ENCODE data around the gene CSMD2.

Gene CSMD2

GRCh38 chr1:33758698-33759097 is 406.3 kb downstream of the CSMD2 start:
- TF ChIP-seq CTCF (IDR thresholded peaks at IDR 0.05; ENCODE audit: low read depth, low read length), result no peak
- no peak for DNase-seq (ENCODE audit: extremely low read depth, low read depth)

- DNase-seq (ENCODE audit: extremely low read depth, low read depth), result no peak
- no peak for TF ChIP-seq CTCF (IDR thresholded peaks at IDR 0.05; ENCODE audit: low read depth, low read length)
Measured at GRCh38 chr1:33753087-33753856, 411.8 kb downstream of the CSMD2 start.

- DNase-seq (ENCODE audit: extremely low read depth, low read depth), result no peak
- no peak for TF ChIP-seq CTCF (IDR thresholded peaks at IDR 0.05; ENCODE audit: low read depth, low read length)
Measured at GRCh38 chr1:33745942-33746341, 419.1 kb downstream of the CSMD2 start.

- no peak for DNase-seq (ENCODE audit: extremely low read depth, low read depth)
- no peak for TF ChIP-seq CTCF (IDR thresholded peaks at IDR 0.05; ENCODE audit: low read depth, low read length)
Measured at GRCh38 chr1:33743221-33743998, 421.6 kb downstream of the CSMD2 start.

- no peak for DNase-seq (ENCODE audit: extremely low read depth, low read depth)
- TF ChIP-seq CTCF (IDR thresholded peaks at IDR 0.05; ENCODE audit: low read depth, low read length), result no peak
Measured at GRCh38 chr1:33742663-33743062, 422.4 kb downstream of the CSMD2 start.

- DNase-seq (ENCODE audit: extremely low read depth, low read depth), result no peak
- no peak for TF ChIP-seq CTCF (IDR thresholded peaks at IDR 0.05; ENCODE audit: low read depth, low read length)
Measured at GRCh38 chr1:33741749-33742148, 423.3 kb downstream of the CSMD2 start.

Measured in AG09319 (cell line).